GM23248 (cell line): ENCODE results near the gene THRA. TPM values are rescaled to one million over a fixed set of nuclear protein-coding genes. Genes with fewer than 3 reads are reported as not detected.
A peak's percentile ranks its signal among the peaks of the same experiment; 100 is the strongest.

Experiments
- DNase-seq: peaks from one replicate; pipeline ENCODE4 v3.0.0-alpha.2; 2015
- H2AFZ ChIP-seq: fragments of 200-600 bp; sonication (generic); 2 replicates; pipeline ENCODE4 v1.6.1; 2016; ENCODE audit warnings: antibody characterized with exemption
- H3F3A ChIP-seq: fragments of 200-600 bp; sonication (generic); 2 replicates; pipeline ENCODE4 v1.6.1; 2016; ENCODE audit warnings: mild to moderate bottlenecking, antibody characterized with exemption, mixed run types; ENCODE audit not compliant: insufficient read depth
- H3K27ac ChIP-seq: fragments of 200-600 bp; sonication (generic); 2 replicates; pipeline ENCODE4 v1.5.1; 2016; ENCODE audit warnings: mild to moderate bottlenecking
- H3K27me3 ChIP-seq: fragments of 200-600 bp; sonication (generic); replicated peaks from 2 replicates; pipeline ENCODE4 v1.6.1; 2016; ENCODE audit warnings: mild to moderate bottlenecking; ENCODE audit not compliant: insufficient read depth
- H3K36me3 ChIP-seq: fragments of 200-600 bp; sonication (generic); 2 replicates; pipeline ENCODE4 v1.6.1; 2016; ENCODE audit warnings: low read depth, mild to moderate bottlenecking
- H3K4me1 ChIP-seq: fragments of 200-600 bp; sonication (generic); 2 replicates; pipeline ENCODE4 v1.6.1; 2016; ENCODE audit warnings: mild to moderate bottlenecking; ENCODE audit not compliant: insufficient read depth
- H3K4me2 ChIP-seq: fragments of 200-600 bp; sonication (generic); one replicate; pipeline ENCODE4 v1.6.1; 2016; ENCODE audit warnings: mild to moderate bottlenecking; ENCODE audit not compliant: unreplicated experiment
- H3K4me3 ChIP-seq: fragments of 200-600 bp; sonication (generic); 2 replicates; pipeline ENCODE4 v1.5.1; 2016; ENCODE audit warnings: mild to moderate bottlenecking
- H3K79me2 ChIP-seq: fragments of 200-600 bp; sonication (generic); 2 replicates; pipeline ENCODE4 v1.6.1; 2016; ENCODE audit warnings: mild to moderate bottlenecking; ENCODE audit not compliant: insufficient read depth
- H3K9ac ChIP-seq: fragments of 200-600 bp; sonication (generic); 2 replicates; pipeline ENCODE4 v1.6.1; 2016; ENCODE audit warnings: mild to moderate bottlenecking
- H3K9me2 ChIP-seq: fragments of 200-600 bp; sonication (generic); 2 replicates; pipeline ENCODE4 v1.6.1; 2016; ENCODE audit warnings: mixed run types, mild to moderate bottlenecking, moderate library complexity; ENCODE audit not compliant: insufficient read depth
- H3K9me3 ChIP-seq: fragments of 200-600 bp; sonication (generic); one replicate; pipeline ENCODE4 v1.6.1; 2017; ENCODE audit warnings: low read depth
- H4K20me1 ChIP-seq: fragments of 200-600 bp; sonication (generic); 2 replicates; pipeline ENCODE4 v1.6.0; 2016; ENCODE audit not compliant: insufficient read depth
- EZH2 ChIP-seq: fragments of 200-600 bp; sonication (generic); IDR thresholded peaks from 2 replicates; pipeline ENCODE4 v1.6.1; 2018; ENCODE audit warnings: antibody characterized with exemption, mild to moderate bottlenecking; ENCODE audit not compliant: insufficient read depth, poor library complexity, severe bottlenecking
- EZH2phosphoT487 ChIP-seq: fragments of 200-600 bp; sonication (generic); IDR thresholded peaks from 2 replicates; pipeline ENCODE4 v1.6.1; 2018; ENCODE audit warnings: antibody characterized with exemption, moderate library complexity, mild to moderate bottlenecking, low read depth; ENCODE audit not compliant: insufficient read depth
- WGBS, 2 experiments: methylation state at CpG; one replicate each; pipeline ENCODE4 v1.1.6; 2015 to 2017; ENCODE audit warnings: low lambda C conversion rate in 2 of 2, low coverage in 1 of 2; ENCODE audit errors: missing lambda C conversion rate in 2 of 2; 5-methylcytosine and 5-hydroxymethylcytosine counted together
- in situ Hi-C: fragments of 300-500 bp; cut with MboI; formaldehyde crosslinking; loops from 2 replicates; pipeline ENCODE4 v1.15.0; 2020
- polyA plus RNA-seq: library from polyadenylated mRNA; unstranded; fragments of >200 nt; fragmentation: Nextera tagmentation; extraction: Ambion mirVana; gene quantifications from 2 replicates; pipeline ENCODE4 v1.2.1, GENCODE V29; 2016
- total RNA-seq: library from RNA; depleted of rRNA; stranded (reverse); fragments of >200 nt; shearing (Covaris generic); gene quantifications from 2 replicates; pipeline ENCODE4 v1.2.3, GENCODE V29; 2014

Gene THRA
- total and polyA plus RNA-seq, 2 experiments from 2014 or later: 15.8 to 33.3 TPM

DNA sequence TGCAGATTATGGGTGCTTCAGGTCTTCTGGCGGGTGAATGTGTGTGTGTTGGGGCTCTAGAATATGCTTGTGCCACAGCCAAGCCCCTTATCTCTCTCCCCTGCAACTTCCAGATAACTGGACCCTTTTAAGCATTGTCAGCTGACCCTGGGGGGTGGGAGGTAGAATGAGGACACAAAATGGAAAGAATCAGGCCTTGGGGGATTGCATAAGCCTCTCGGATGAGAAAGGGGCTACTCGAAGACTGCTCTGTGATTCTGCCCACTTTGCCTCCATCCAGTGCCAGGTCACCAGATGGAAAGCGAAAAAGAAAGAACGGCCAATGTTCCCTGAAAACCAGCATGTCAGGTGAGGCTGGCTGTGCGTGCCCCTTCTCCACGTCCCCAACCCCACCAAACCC lies 13.8 kb downstream of the THRA start:
- no peak overlapping the region for H3K9ac ChIP-seq
- no peaks in the 10 kb centered on the region for H4K20me1 ChIP-seq
- H3K9me2 ChIP-seq: no peaks in the 10 kb centered on the region
- DNase-seq: no peak
- no peak for TF ChIP-seq EZH2phosphoT487
- no peak for TF ChIP-seq EZH2
- H2AFZ ChIP-seq: no peak overlapping the region
- peaks cover 23% of the 10 kb centered on the region for H3K4me1 ChIP-seq
- peaks cover 14% of the 10 kb centered on the region for H3K79me2 ChIP-seq
- 93 to 95% methylated on average over 7 of the region's 7 CpGs for WGBS, 2 experiments
- no peaks in the 10 kb centered on the region for H3K9me3 ChIP-seq
- no peaks in the 10 kb centered on the region for H3K27me3 ChIP-seq
- H3K4me2 ChIP-seq: no peak overlapping the region
- H3K36me3 ChIP-seq: no peaks in the 10 kb centered on the region
- in situ Hi-C loops: no loop called here
- H3K27ac ChIP-seq: no peak overlapping the region
- H3K4me3 ChIP-seq: no peak overlapping the region
- 0 out of 2 replicates have a peak, but pooled peaks cover 7% of the 10 kb centered on the region for H3F3A ChIP-seq

DNA sequence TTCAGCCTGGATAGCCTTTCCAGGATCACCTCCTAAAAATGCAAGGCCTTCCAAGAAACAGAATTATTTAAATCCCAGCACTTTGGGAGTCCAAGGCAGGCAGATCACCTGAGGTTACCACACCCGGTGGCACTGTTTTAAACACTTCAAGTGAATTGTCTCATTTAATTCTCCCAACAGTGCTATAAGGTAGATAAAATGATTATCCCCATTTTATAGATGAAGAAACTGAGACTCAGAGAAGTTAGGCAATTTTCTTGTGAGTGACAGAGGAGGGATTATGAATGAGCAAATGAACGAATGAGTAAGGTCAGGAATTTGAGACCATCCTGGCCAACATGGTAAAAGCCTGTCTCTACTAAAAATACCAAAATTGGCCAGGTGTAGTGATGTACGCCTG lies 16.8 kb downstream of the THRA start:
- peaks cover 9% of the 10 kb centered on the region for H3K4me1 ChIP-seq
- in situ Hi-C loops: no loop called here
- H3K79me2 ChIP-seq: 0 out of 2 replicates have a peak, but pooled peaks cover 9% of the 10 kb centered on the region
- H3K9ac ChIP-seq: no peak overlapping the region
- H3K27me3 ChIP-seq: no peaks in the 10 kb centered on the region
- H3F3A ChIP-seq: no peaks in the 10 kb centered on the region
- H3K4me3 ChIP-seq: no peak overlapping the region
- H3K4me2 ChIP-seq: no peak overlapping the region
- WGBS, 2 experiments: 83 to 89% methylated on average over 3 of the region's 3 CpGs
- TF ChIP-seq EZH2phosphoT487 (no peak), EZH2 (no peak)
- H3K36me3 ChIP-seq: no peaks in the 10 kb centered on the region; the same call in 1 of the 2 replicates
- H3K9me2 ChIP-seq: no peaks in the 10 kb centered on the region
- H2AFZ ChIP-seq: no peak overlapping the region
- no peaks in the 10 kb centered on the region for H4K20me1 ChIP-seq
- H3K27ac ChIP-seq: no peak overlapping the region
- no peak for DNase-seq
- H3K9me3 ChIP-seq: no peaks in the 10 kb centered on the region

DNA sequence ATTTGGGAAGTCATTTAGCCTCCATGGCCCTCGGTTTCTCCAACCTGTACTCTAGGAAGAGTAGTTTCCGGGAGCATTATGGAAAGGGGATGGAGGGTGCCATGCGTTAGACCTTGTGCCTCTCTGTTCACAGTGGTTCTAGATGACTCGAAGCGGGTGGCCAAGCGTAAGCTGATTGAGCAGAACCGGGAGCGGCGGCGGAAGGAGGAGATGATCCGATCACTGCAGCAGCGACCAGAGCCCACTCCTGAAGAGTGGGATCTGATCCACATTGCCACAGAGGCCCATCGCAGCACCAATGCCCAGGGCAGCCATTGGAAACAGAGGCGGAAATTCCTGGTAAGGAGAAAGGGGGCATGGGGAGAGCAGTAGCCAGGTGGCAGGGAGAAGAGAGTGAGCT lies 21.7 kb downstream of the THRA start:
- H3K4me2 ChIP-seq: no peak overlapping the region
- H3F3A ChIP-seq: no peaks in the 10 kb centered on the region
- no peak overlapping the region for H3K9ac ChIP-seq
- no peaks in the 10 kb centered on the region for H4K20me1 ChIP-seq
- H3K36me3 ChIP-seq: no peaks in the 10 kb centered on the region; the same call in 1 of the 2 replicates
- no peaks in the 10 kb centered on the region for H3K9me3 ChIP-seq
- DNase-seq: no peak
- 84 to 91% methylated on average over 14 of the region's 14 CpGs for WGBS, 2 experiments
- H3K9me2 ChIP-seq: no peaks in the 10 kb centered on the region
- no peak overlapping the region for H2AFZ ChIP-seq
- H3K4me3 ChIP-seq: no peak overlapping the region
- no peaks in the 10 kb centered on the region for H3K27me3 ChIP-seq
- no peaks in the 10 kb centered on the region for H3K4me1 ChIP-seq
- in situ Hi-C loops: no loop called here
- H3K79me2 ChIP-seq: no peaks in the 10 kb centered on the region
- TF ChIP-seq EZH2 (no peak), EZH2phosphoT487 (no peak)
- no peak overlapping the region for H3K27ac ChIP-seq

DNA sequence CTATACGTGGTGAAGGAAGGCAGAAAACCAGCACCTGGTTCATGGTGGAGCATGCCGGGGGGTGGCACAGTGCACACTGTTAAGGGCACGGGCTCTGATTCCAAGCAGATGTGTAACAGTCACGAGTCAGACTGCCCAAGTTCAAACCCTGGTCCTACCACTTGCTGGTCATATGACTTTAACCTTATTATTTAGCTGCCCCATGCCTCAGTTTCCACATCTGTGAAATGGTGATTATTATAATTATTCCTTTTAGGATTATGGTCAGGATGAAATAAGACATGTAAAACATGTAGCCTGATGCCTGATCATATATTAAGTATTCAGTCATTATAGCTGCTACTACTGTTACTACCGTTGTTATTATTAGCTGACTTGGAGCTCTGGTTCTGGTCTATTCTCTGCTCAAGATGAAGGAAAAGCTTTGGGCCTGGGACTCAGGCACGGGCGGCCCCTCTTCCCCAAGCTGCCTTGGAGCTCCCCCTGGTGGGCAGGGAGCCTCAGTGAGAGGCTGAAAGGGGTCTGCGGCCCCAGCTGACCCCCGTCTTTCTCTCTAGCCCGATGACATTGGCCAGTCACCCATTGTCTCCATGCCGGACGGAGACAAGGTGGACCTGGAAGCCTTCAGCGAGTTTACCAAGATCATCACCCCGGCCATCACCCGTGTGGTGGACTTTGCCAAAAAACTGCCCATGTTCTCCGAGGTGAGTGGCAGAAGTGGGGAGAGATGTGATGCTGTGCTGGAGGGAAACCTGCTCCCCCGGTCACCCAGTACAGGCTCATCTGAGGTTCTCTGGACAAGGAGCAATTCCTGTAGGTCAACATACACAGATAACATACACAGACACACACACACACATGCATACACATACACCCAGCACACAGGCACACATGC lies 23.6 kb downstream of the THRA start:
- Histone ChIP-seq H3K4me3 (no peak overlapping the region), H3K79me2 (no peaks in the 10 kb centered on the region), H3K27me3 (no peaks in the 10 kb centered on the region), H3F3A (no peaks in the 10 kb centered on the region), H2AFZ (no peak overlapping the region), H4K20me1 (no peaks in the 10 kb centered on the region), H3K9me2 (no peaks in the 10 kb centered on the region), H3K9me3 (no peaks in the 10 kb centered on the region), H3K4me2 (no peak overlapping the region), H3K36me3 (no peaks in the 10 kb centered on the region; the same call in 1 of the 2 replicates), H3K4me1 (no peaks in the 10 kb centered on the region), H3K27ac (no peak overlapping the region), H3K9ac (no peak overlapping the region)
- peak; percentile 60 for DNase-seq
- TF ChIP-seq EZH2phosphoT487: no peak
- no peak for TF ChIP-seq EZH2
- in situ Hi-C loops: no loop called here
- 54 to 57% methylated on average over 17 of the region's 17 CpGs for WGBS, 2 experiments
